SK-N-SH (cell line): ENCODE measurements around the gene CCDC197. TPM values are rescaled to one million over a fixed set of nuclear protein-coding genes. Genes with fewer than 3 reads are reported as not detected.

Experiments
- CTCF ChIA-PET: fragments of 300-600, 350-600 bp; formaldehyde crosslinking; extraction: SDS; loops from one replicate; lab custom pipeline; 2021; lab: Yijun Ruan, JAX
- POLR2A ChIA-PET: fragments of 350-600 bp; sonication (Branson Sonifier 250); formaldehyde crosslinking; extraction: SDS; loops from one replicate; lab custom pipeline; 2020; ENCODE audit warnings: antibody characterized with exemption, inconsistent platforms; lab: Yijun Ruan, JAX
- DNase-seq: peaks from one replicate; pipeline ENCODE4 v3.0.0; 2012
- H2AFZ ChIP-seq: fragments of 200-600 bp; sonication (generic); 2 replicates; pipeline ENCODE4 v1.8.1; 2016; ENCODE audit warnings: antibody characterized with exemption, mild to moderate bottlenecking, low read depth
- H3F3A ChIP-seq: fragments of 200-600 bp; sonication (generic); replicated peaks from 2 replicates; pipeline ENCODE3; 2016; ENCODE audit warnings: antibody characterized with exemption, mild to moderate bottlenecking; ENCODE audit not compliant: insufficient read depth
- H3K27ac ChIP-seq, 2 experiments: fragments of 200-500 bp in 1 of 2; fragments of 200-600 bp in 1 of 2; sonication (Bioruptor generic) in 1 of 2; sonication (generic), shearing (Covaris generic) in 1 of 2; 2 replicates each; pipeline versions ENCODE4 v1.5.1 to v1.6.1; 2014 to 2016; ENCODE audit warnings: low read depth in 2 of 2, inconsistent platforms in 1 of 2, low read length in 1 of 2, mild to moderate bottlenecking in 1 of 2, mixed read lengths in 1 of 2
- H3K27me3 ChIP-seq: fragments of 200-600 bp; sonication (generic), shearing (Covaris generic); 2 replicates; pipeline ENCODE4 v1.6.1; 2016; ENCODE audit warnings: mixed run types; ENCODE audit not compliant: insufficient read depth
- H3K36me3 ChIP-seq, 2 experiments: fragments of 200-500 bp in 1 of 2; fragments of 200-600 bp in 1 of 2; sonication (Bioruptor generic) in 1 of 2; sonication (generic) in 1 of 2; replicated peaks in 1 of 2; 2 replicates each; pipeline versions ENCODE3 to v1.5.1; 2014 to 2016; ENCODE audit warnings: low read length in 1 of 2, mild to moderate bottlenecking in 1 of 2; ENCODE audit not compliant: insufficient read depth in 2 of 2, control insufficient read depth in 1 of 2
- H3K4me1 ChIP-seq, 2 experiments: fragments of 200-500 bp in 1 of 2; fragments of 200-600 bp in 1 of 2; sonication (Bioruptor generic) in 1 of 2; sonication (generic), shearing (Covaris generic) in 1 of 2; 2 replicates each; pipeline versions ENCODE4 v1.5.1 to v1.6.1; 2014 to 2016; ENCODE audit warnings: low read depth in 1 of 2, low read length in 1 of 2, mixed run types in 1 of 2; ENCODE audit not compliant: insufficient read depth in 2 of 2, control insufficient read depth in 1 of 2
- H3K4me2 ChIP-seq: fragments of 200-600 bp; sonication (generic), shearing (Covaris generic); 2 replicates; pipeline ENCODE4 v1.6.1; 2017; ENCODE audit warnings: mixed run types
- H3K4me3 ChIP-seq, 2 experiments: fragments of 200-500 bp in 1 of 2; fragments of 200-600 bp in 1 of 2; sonication (Bioruptor generic) in 1 of 2; sonication (generic), shearing (Covaris generic) in 1 of 2; 2 replicates each; pipeline versions ENCODE4 v1.5.1 to v1.8.1; 2014 to 2016; ENCODE audit warnings: low read depth in 2 of 2, inconsistent platforms in 1 of 2, low read length in 1 of 2, mild to moderate bottlenecking in 1 of 2, mixed read lengths in 1 of 2, moderate library complexity in 1 of 2
- H3K79me2 ChIP-seq: fragments of 200-600 bp; sonication (generic); 2 replicates; pipeline ENCODE4 v1.8.1; 2017; ENCODE audit warnings: mild to moderate bottlenecking; ENCODE audit not compliant: insufficient read depth
- H3K9ac ChIP-seq: fragments of 200-600 bp; sonication (generic); 2 replicates; pipeline ENCODE4 v1.6.1; 2017; ENCODE audit warnings: mixed run types
- H3K9me2 ChIP-seq: fragments of 200-600 bp; sonication (generic); 2 replicates; pipeline ENCODE4 v1.6.1; 2017; ENCODE audit warnings: mixed run types
- H3K9me3 ChIP-seq: fragments of 200-600 bp; sonication (generic); 2 replicates; pipeline ENCODE4 v1.6.1; 2017; ENCODE audit warnings: mixed run types, mild to moderate bottlenecking, moderate library complexity
- H4K20me1 ChIP-seq: fragments of 200-600 bp; sonication (generic); 2 replicates; pipeline ENCODE4 v1.6.1; 2017; ENCODE audit warnings: mild to moderate bottlenecking, mixed run types; ENCODE audit not compliant: insufficient read depth
- CHD2 ChIP-seq: fragments of 150-350 bp; IDR thresholded peaks from 2 replicates; pipeline ENCODE4 v1.6.1; 2018; ENCODE audit warnings: low read length; ENCODE audit not compliant: partially characterized antibody
- ELF1 ChIP-seq: IDR thresholded peaks from 2 replicates; pipeline ENCODE4 v1.4.0; 2012
- EP300 ChIP-seq, 2 experiments: IDR thresholded peaks; 2 replicates each; pipeline versions ENCODE4 v1.4.0 to v1.6.1; 2012; ENCODE audit warnings: borderline replicate concordance in 1 of 2, low read depth in 1 of 2, low read length in 1 of 2
- FOSL2 ChIP-seq: IDR thresholded peaks from 2 replicates; pipeline ENCODE4 v1.4.0; 2012; ENCODE audit warnings: low read depth, mild to moderate bottlenecking, moderate library complexity, borderline replicate concordance
- FOXM1 ChIP-seq: IDR thresholded peaks from 2 replicates; pipeline ENCODE4 v1.4.0; 2012; ENCODE audit warnings: low read depth, mild to moderate bottlenecking
- GABPA ChIP-seq: IDR thresholded peaks from 2 replicates; pipeline ENCODE4 v1.4.0; 2012; ENCODE audit warnings: low read depth, mild to moderate bottlenecking
- GATA2 ChIP-seq: sonication (generic); formaldehyde crosslinking; IDR thresholded peaks from 2 replicates; pipeline ENCODE4 v1.5.0; 2020; ENCODE audit warnings: mild to moderate bottlenecking, missing genetic modification reagents
- MXI1 ChIP-seq: IDR thresholded peaks from 2 replicates; pipeline ENCODE4 v1.6.1; 2012; ENCODE audit warnings: mild to moderate bottlenecking, low read depth, low read length, improper control_type of control experiment
- RAD21 ChIP-seq: IDR thresholded peaks from 2 replicates; pipeline ENCODE4 v1.6.1; 2012; ENCODE audit warnings: mild to moderate bottlenecking, low read length
- RCOR1 ChIP-seq: fragments of 150-350 bp; IDR thresholded peaks from 2 replicates; pipeline ENCODE4 v1.6.1; 2017; ENCODE audit warnings: antibody characterized with exemption, low read length
- RFX5 ChIP-seq: IDR thresholded peaks from 2 replicates; pipeline ENCODE4 v1.6.1; 2012; ENCODE audit warnings: mild to moderate bottlenecking, improper control_type of control experiment, low read length
- RXRA ChIP-seq: IDR thresholded peaks from 2 replicates; pipeline ENCODE4 v1.4.0; 2012; ENCODE audit warnings: low read depth, mild to moderate bottlenecking, borderline replicate concordance
- SIN3A ChIP-seq: IDR thresholded peaks from 2 replicates; pipeline ENCODE4 v1.6.1; 2012; ENCODE audit warnings: low read depth, mild to moderate bottlenecking, low read length, moderate library complexity, borderline replicate concordance
- SMC3 ChIP-seq: IDR thresholded peaks from 2 replicates; pipeline ENCODE4 v1.6.1; 2012; ENCODE audit warnings: low read depth, low read length, improper control_type of control experiment
- TCF12 ChIP-seq: IDR thresholded peaks from 2 replicates; pipeline ENCODE4 v1.4.0; 2012
- YY1 ChIP-seq: IDR thresholded peaks from 2 replicates; pipeline ENCODE4 v1.4.0; 2012; ENCODE audit warnings: low read depth, mild to moderate bottlenecking
- WGBS: methylation state at CpG from one replicate; pipeline ENCODE4 v1.1.6; 2017; ENCODE audit warnings: low lambda C conversion rate; 5-methylcytosine and 5-hydroxymethylcytosine counted together
- polyA plus RNA-seq, 3 experiments: library from polyadenylated mRNA; depleted of rRNA; stranded (reverse); fragments of >200 nt; gene quantifications; 2 replicates each; pipeline ENCODE4 v1.2.3, GENCODE V29; 2012
- TF ChIP-seq, protein P1 (sequence below): IDR thresholded peaks from 2 replicates; pipeline ENCODE4; 2012
- TF ChIP-seq, protein P2 (sequence below): IDR thresholded peaks from 2 replicates; pipeline ENCODE4 v1.6.1; 2012; ENCODE audit warnings: mild to moderate bottlenecking, low read depth, low read length, moderate library complexity
- TF ChIP-seq, protein P3 (sequence below): IDR thresholded peaks from 2 replicates; pipeline ENCODE4 v1.4.0; 2012; ENCODE audit warnings: low read depth, borderline replicate concordance

The CCDC197 gene
- polyA plus RNA-seq, 1 of the 3 experiments (the other 2 are of a cell fraction), result not detected

DNA sequence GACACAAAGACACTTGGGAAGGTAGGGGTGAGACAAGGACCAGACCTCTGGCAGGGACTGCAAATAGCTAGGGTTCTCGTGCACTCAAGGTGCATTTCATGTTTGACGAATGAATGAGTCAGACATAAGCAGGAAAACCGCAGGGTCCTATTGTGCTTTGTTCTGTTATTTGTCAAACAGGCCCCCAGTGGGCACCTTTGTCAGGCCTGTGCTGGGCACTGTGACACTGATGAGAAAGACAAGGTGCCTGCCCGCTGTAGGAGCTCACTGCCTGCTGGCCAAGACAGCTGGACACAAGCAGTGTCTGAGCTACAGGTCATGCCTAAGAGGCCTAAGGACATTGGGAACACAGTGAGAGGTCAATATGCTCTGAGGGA is 31.3 kb downstream of the CCDC197 start:
- Histone ChIP-seq H3K4me1 (peaks cover 0 to 10% of the 10 kb centered on the region in 2 experiments; a peak in 1 of 4 replicates), H3K4me2 (no peak overlapping the region), H3K27me3 (no peaks in the 10 kb centered on the region), H4K20me1 (no peaks in the 10 kb centered on the region), H3K9me2 (no peaks in the 10 kb centered on the region), H2AFZ (no peak overlapping the region), H3K4me3 (no peak overlapping the region), H3K27ac (no peak overlapping the region), H3K79me2 (no peaks in the 10 kb centered on the region), H3K9me3 (no peaks in the 10 kb centered on the region), H3K9ac (no peak overlapping the region), H3F3A (no peaks in the 10 kb centered on the region), H3K36me3 (no peaks in the 10 kb centered on the region)
- no peak for DNase-seq
- POLR2A ChIA-PET, result no interaction called here
- 63% methylated on average over 4 of the region's 4 CpGs for WGBS
- CTCF ChIA-PET, result interaction anchor here (1.1 to 3.9 kb wide), 7 partner anchors 9 to 109 kb away, joined by 3 to 23 read pairs (median 5); no protein-coding TSS in a partner anchor
- no peak for TF ChIP-seq YY1
- no peak for TF ChIP-seq ELF1
- peak; percentile 27; the same call in 1 of the 2 replicates for TF ChIP-seq TCF12
- no peak for TF ChIP-seq RAD21
- no peak for TF ChIP-seq MXI1
- no peak for TF ChIP-seq SIN3A
- TF ChIP-seq RXRA, result no peak
- TF ChIP-seq, protein P1, sequence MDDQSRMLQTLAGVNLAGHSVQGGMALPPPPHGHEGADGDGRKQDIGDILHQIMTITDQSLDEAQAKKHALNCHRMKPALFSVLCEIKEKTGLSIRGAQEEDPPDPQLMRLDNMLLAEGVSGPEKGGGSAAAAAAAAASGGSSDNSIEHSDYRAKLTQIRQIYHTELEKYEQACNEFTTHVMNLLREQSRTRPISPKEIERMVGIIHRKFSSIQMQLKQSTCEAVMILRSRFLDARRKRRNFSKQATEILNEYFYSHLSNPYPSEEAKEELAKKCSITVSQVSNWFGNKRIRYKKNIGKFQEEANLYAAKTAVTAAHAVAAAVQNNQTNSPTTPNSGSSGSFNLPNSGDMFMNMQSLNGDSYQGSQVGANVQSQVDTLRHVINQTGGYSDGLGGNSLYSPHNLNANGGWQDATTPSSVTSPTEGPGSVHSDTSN, result 0 out of 2 replicates have a peak, but pooled peaks have one; percentile 33
- no peak for TF ChIP-seq RCOR1
- TF ChIP-seq, protein P2, sequence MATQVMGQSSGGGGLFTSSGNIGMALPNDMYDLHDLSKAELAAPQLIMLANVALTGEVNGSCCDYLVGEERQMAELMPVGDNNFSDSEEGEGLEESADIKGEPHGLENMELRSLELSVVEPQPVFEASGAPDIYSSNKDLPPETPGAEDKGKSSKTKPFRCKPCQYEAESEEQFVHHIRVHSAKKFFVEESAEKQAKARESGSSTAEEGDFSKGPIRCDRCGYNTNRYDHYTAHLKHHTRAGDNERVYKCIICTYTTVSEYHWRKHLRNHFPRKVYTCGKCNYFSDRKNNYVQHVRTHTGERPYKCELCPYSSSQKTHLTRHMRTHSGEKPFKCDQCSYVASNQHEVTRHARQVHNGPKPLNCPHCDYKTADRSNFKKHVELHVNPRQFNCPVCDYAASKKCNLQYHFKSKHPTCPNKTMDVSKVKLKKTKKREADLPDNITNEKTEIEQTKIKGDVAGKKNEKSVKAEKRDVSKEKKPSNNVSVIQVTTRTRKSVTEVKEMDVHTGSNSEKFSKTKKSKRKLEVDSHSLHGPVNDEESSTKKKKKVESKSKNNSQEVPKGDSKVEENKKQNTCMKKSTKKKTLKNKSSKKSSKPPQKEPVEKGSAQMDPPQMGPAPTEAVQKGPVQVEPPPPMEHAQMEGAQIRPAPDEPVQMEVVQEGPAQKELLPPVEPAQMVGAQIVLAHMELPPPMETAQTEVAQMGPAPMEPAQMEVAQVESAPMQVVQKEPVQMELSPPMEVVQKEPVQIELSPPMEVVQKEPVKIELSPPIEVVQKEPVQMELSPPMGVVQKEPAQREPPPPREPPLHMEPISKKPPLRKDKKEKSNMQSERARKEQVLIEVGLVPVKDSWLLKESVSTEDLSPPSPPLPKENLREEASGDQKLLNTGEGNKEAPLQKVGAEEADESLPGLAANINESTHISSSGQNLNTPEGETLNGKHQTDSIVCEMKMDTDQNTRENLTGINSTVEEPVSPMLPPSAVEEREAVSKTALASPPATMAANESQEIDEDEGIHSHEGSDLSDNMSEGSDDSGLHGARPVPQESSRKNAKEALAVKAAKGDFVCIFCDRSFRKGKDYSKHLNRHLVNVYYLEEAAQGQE, result no peak
- no peak for TF ChIP-seq EP300 (IDR thresholded peaks at IDR 0.05; ENCODE audit: borderline replicate concordance in 1 of 2, low read depth in 1 of 2, low read length in 1 of 2)
- no peak for TF ChIP-seq SMC3
- TF ChIP-seq GABPA, result no peak
- TF ChIP-seq GATA2, result no peak

DNA sequence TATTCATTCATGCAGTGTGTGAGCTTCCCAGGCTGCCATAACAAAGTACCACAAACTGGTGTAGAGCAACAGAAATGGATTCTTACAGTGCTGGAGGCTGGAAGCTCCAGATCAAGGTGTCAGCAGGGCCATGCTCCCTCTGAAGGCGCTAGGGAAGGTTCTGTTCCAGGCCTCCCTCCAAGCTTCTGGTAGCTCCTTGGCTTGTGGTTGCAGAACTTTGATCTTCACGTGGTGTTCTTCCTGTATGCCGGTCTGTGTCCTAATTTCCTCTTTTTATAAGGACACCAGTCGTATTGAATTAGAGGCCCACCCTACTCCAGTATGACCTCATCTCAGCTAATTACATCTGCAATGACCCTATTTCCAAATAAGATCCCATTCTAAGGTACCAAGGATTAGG is 32.2 kb downstream of the CCDC197 start:
- H4K20me1 ChIP-seq, result no peaks in the 10 kb centered on the region
- 94% methylated on average over 4 of the region's 4 CpGs for WGBS
- no peak overlapping the region for H3K4me2 ChIP-seq
- no peak overlapping the region for H3K4me3 ChIP-seq
- no peaks in the 10 kb centered on the region for H3K27me3 ChIP-seq
- ChIA-PET CTCF (interaction anchor here (1.7 to 3.9 kb wide), 5 partner anchors 8 to 108 kb away, joined by 3 to 23 read pairs (median 7); no protein-coding TSS in a partner anchor), POLR2A (no interaction called here)
- H3K27ac ChIP-seq, result no peak overlapping the region
- no peaks in the 10 kb centered on the region for H3K9me3 ChIP-seq
- H3K9ac ChIP-seq, result no peak overlapping the region
- no peak for DNase-seq
- H3K79me2 ChIP-seq, result no peaks in the 10 kb centered on the region
- no peaks in the 10 kb centered on the region for H3F3A ChIP-seq
- H3K4me1 ChIP-seq, result peaks cover 0 to 10% of the 10 kb centered on the region in 2 experiments; a peak in 1 of 4 replicates
- no peak overlapping the region for H2AFZ ChIP-seq
- H3K9me2 ChIP-seq, result no peaks in the 10 kb centered on the region
- H3K36me3 ChIP-seq, result no peaks in the 10 kb centered on the region
- TF ChIP-seq CHD2 (no peak), GABPA (no peak), FOSL2 (no peak), YY1 (no peak), EP300 (IDR thresholded peaks at IDR 0.05; ENCODE audit: borderline replicate concordance in 1 of 2, low read depth in 1 of 2, low read length in 1 of 2) (no peak), GATA2 (no peak), RFX5 (no peak), RCOR1 (no peak), FOXM1 (no peak)
- TF ChIP-seq, protein P1, result no peak
- TF ChIP-seq, protein P3, sequence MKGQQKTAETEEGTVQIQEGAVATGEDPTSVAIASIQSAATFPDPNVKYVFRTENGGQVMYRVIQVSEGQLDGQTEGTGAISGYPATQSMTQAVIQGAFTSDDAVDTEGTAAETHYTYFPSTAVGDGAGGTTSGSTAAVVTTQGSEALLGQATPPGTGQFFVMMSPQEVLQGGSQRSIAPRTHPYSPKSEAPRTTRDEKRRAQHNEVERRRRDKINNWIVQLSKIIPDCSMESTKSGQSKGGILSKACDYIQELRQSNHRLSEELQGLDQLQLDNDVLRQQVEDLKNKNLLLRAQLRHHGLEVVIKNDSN, result no peak
